Muscle of arm (tissue), 14 donors: ENCODE data around the gene CXorf66. TPM values are rescaled to one million over a fixed set of nuclear protein-coding genes. Genes with fewer than 3 reads are reported as not detected.
"Not testable (repeated sequence)": the region's sequence is repeated elsewhere in the genome, so short reads cannot be mapped to it uniquely, and the experiment has no call there.

Source experiments
- DNase-seq: peaks from one replicate; pipeline ENCODE4 v3.0.0-alpha.2; 2013
- long read RNA-seq, 11 donors: transcript quantifications; one replicate each; lab custom pipeline, GENCODE V29; 2026
- polyA plus RNA-seq, 12 donors: library from polyadenylated mRNA; unstranded; fragments of 120-200 nt; gene quantifications; one replicate each; pipeline ENCODE4 v1.2.1, GENCODE V29; 2013; ENCODE audit not compliant: insufficient read length in 12 of 12

The CXorf66 gene
- not detected for polyA plus RNA-seq
- long read RNA-seq, donor 1: 0 reads
- long read RNA-seq, donor 2: 0 reads
- long read RNA-seq, donor 3: 0 reads
- long read RNA-seq, donor 4: 0 reads
- long read RNA-seq, donor 5: 0 reads
- long read RNA-seq, donor 6: 0 reads
- long read RNA-seq, donor 7: 0 reads
- long read RNA-seq, donor 8: 0 reads
- long read RNA-seq, donor 9: 0 reads
- long read RNA-seq, donor 10: 0 reads
- long read RNA-seq, donor 11: 0 reads

DNA sequence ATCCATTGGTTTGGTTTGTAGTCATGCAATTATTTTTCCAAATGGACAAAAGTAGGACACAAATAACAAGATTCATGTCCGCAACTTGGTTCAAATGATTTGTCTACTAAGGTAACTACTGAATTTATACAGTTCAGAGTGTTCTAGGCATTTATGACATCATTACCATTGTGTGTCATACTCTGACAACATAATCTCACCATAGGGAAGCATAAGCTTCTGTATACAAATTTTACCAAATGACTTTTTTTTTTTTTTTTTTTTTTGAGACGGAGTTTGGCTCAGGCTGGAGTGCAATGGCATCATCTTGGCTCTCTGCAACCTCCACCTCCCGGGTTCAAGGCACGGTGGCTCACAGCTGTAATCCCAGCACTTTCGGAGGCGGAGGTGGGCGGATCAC, at the start of gene CXorf66:
Gene CXorf66 (minus strand): TSS at position 101 of the 400 bp plus-strand sequence. CDS start 25 bp downstream, at position 76.
- DNase-seq: no peak

GRCh38 chrX:139982856-139983255, 17.5 kb upstream of the CXorf66 start:
- no peak for DNase-seq

DNA sequence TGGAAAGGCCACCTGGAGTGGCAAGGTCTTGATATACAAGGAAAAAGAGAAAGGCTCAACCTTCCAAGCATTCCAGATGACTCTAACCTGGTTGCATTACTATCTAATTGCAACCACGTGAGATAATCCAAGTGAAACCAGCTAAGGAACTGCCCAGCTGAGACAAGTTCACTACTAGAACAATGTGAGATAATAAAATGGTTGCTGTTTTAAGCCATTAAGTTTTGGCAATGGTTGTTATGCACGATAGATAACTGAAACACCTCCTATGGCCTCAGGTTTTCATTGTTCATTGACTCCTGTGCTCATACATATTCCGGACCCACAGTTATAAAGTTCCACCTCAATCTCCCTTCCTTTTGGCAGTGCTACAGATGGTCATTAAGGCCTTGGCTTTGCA, 9.2 kb upstream of the CXorf66 start:
- no peak for DNase-seq

GRCh38 chrX:139972629-139973624, 7.6 kb upstream of the CXorf66 start:
- DNase-seq: no peak

DNA sequence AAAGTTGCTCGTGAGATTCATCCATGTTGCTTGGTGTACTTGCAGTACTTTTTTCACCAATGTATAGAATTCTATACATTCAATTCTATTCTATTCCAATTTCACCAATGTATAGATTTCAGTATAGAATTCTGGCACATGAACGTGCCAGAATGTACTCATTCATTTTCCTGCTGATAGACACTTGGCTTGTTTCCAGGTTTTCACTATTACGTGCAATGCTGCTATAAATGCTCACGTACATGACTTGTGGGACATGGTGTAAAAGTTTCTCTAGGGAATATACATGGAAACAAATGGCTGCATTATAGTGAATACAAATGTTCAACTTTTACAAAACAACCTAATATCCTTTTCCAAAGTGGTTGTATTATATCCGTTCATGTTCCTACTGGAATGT, 6.8 kb upstream of the CXorf66 start:
- DNase-seq: no peak

DNA sequence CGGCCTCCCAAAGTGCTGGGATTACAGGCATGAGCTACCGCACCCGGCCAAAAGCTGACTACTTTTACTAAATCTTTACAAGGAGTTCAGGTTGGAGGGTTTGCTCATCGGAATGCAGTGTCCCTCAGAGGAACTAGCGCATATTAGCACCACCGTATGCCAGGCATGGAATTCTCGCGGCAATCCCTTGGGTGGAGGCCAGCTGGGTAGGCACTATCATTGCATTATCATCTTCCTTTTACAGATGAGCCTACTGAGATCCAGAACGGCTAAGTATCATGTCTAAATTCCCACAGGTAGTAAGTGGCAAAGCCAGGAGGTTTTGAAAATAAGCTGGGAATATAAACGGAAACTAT, 6.1 kb upstream of the CXorf66 start:
- no peak for DNase-seq

GRCh38 chrX:139969286-139969685, 4.0 kb upstream of the CXorf66 start:
- DNase-seq: no peak

GRCh38 chrX:139967750-139968149, 2.4 kb upstream of the CXorf66 start:
- DNase-seq: no peak

DNA sequence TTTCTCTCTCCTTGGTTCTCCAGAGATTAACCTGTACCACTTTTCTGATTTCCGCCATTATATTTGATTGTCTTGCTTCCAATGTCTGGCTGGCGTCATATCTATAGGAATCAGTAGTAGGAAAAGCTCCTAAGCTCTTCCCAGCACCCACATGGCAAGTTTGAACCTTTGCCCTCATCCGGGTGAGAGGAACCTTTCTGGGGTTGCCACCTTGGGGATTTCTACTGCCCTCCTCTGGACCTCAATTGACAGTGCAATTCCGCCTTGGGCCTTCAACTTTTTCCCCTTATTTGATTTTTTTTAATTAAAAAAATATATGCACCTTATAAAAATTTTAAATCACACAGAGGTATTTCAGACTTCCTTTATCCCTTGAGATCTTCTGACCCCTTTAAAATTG, 2.0 kb upstream of the CXorf66 start:
- no peak for DNase-seq

DNA sequence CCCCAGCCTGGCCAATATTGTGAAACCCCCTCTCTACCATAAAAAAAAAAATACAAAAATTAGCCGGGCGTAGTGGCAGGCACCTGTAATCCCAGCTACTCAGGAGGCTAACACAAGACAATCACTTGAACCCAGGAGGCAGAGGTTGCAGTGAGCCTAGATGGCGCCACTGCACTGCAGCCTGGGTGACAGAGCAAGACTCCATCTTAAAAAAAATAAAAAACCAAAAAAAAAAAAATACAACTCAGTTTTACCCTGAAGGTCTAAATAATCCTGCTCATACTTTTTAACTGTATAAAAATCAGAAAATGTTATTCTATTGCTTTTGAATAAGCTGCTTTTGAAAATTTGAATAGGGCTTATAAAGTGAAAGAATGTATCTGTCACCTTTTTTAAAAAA, 838 bp upstream of the CXorf66 start:
- not testable (repeated sequence) for DNase-seq

DNA sequence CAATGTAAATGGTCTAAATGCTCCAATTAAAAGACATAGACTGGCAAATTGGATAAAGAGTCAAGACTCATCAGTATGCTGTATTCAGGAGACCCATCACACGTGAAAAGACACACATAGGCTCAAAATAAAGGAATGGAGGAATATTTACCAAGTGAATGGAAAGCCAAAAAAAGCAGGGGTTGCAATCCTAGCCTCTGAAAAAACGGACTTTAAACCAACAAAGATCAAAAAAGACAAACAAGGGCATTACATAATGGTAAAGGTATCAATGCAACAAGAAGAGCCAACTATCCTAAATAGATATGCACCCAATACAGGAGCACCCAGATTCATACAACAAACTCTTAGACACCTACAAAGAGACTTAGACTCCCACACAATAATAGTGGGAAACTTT, 4.2 kb downstream of the CXorf66 start:
- DNase-seq: not testable (repeated sequence)

- DNase-seq: no peak
Observed at GRCh38 chrX:139949703-139950102, 15.6 kb downstream of the CXorf66 start.

DNA sequence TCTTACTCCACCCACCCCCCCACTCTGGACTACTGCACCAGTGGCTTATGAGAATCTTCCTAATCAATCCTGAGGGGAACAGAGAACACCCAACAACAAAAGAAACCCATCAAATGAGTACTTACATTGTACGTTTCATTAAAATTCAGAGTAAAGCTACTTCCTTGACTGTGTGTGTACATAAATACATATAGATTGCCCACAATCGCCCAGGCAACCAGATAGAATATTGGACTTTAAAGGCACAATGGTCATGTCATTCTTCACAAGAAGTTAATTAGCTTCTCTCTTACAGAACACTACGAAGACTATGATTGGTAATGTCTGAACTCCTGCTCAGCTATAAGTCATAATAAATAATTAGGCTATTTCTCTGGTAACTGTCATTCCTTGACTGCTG, 20.2 kb downstream of the CXorf66 start:
- DNase-seq: no peak

- no peak for DNase-seq
Observed at GRCh38 chrX:139936259-139936658, 29.1 kb downstream of the CXorf66 start.

DNA sequence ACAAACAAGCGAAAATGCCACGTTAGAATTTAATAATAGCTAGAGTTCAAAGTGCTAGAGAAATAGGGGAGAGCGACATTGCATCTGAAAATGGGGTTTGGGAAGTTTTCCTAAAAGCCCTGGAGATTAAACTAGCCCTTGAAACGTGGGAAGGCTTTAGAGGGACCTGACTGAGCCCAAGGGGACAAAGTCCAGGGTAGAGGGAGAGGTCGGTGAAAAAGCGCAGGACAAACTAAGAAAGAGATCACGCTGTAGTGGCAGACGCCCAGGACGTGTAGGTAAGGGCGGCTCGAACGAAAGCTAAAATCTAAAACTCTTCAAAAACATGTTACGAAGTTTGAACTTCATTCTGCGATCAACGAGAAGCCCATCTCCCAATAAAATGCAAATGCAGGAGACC, 31.4 kb downstream of the CXorf66 start:
- DNase-seq: no peak

DNA sequence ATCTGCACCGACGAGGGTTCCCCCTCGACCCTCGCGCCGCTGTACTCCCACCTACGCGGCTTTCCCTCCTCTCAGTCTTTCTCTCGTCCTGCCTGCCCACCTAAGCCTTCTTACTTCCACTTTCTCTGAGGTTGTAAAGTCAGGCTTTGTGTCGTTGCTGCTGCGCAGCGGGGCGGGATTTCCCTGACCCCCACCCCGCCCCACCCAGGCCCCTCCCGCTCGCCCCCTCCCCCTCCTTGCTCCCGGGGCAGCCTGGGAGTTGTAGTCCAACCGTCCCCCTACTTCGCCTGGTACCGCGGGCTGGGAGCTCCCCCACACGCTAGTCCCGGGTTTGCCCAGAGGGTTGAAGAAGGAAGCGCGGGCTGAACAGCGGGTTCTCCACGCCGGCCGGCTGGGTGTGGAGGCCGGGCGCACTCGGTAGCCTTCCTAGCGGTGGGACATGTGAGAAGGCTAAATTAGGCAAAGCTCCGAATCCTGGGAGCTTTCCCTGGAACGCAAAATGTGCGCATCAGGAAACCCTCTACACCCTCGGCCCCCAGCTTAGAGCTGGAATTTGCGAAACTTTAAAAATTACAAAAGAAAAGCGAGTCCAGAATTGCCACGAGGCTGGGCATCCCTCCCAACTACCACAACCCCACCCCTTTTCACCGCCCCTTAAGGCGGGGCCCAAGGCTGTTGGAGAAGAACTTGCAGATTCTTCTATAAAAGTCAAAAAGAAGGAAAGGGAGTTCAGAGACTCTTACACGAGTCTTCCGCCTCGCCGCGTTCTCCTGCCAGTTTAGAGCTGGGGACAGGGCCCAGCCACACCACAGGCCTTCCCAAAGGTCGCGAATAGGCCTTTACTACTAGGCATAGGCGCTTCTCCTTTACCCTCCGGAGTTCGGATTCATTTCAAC, 32.2 kb downstream of the CXorf66 start, which contains the start of gene ATP11C:
Gene ATP11C (minus strand): TSS at position 153 of the 896 bp plus-strand sequence. CDS start 1,011 bp downstream, outside the sequence.
- peak; percentile 83 for DNase-seq

DNA sequence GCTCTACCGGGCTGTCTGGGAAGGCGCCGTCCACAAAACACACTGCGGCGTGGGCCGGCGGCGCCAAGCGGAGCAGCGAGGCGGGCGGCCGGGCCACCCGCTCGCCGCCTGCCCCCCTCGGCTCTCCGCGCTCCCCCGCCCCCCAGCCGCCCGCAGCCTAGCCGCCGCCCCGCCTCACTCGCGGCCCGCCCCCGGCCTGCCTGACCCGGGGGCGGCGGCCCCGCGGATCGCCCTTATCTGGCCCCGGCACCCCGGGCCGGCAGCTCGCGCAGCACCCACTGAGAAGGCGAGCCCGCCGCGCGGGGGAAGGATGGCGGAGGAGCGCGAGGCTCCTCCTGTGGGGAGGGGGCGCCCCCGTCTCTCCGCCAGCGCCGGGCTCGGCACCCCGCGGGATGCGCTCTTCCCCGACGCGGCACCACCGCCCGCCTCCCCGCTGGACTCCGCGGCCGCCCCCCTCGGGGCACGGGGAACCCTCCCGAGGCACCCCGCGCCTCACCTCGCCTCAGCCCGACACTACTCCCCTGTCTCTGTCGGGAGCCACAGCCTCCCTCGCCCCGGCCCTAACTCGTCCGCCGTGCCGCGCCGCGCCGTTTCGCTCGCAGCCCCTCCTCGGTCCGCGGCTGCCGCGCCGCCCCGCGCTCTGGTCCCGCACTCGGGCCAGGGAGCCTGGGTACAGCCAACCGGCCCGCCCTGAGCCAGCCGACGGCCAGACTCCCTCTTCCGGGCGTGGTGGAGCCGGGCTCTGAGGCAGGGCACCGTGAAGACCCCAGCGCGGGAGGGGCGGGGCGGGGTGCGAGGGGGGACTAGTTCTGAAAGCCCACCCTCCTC, 33.0 kb downstream of the CXorf66 start:
- no peak for DNase-seq

DNA sequence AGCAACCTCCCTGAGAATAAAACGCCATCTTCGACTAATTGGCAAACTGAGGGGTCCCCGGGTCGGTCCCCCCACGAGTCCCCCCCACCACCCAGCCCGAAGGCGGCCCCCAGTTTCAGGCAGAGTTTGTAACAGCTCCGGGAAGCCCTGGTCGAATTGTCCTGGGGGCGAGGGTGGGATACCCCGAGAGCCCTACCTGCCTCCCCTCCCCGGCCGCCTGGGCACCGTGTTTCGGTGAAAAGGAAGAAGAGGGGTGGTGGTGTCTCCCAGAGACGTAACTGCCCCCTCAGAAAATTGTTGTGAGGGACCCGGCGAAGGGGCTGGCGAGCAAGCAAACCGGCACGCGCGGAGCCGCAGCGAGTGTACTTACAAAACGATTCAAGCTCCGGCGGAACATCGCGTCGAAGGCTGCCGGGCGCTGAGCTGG, 33.7 kb downstream of the CXorf66 start:
- no peak for DNase-seq

DNA sequence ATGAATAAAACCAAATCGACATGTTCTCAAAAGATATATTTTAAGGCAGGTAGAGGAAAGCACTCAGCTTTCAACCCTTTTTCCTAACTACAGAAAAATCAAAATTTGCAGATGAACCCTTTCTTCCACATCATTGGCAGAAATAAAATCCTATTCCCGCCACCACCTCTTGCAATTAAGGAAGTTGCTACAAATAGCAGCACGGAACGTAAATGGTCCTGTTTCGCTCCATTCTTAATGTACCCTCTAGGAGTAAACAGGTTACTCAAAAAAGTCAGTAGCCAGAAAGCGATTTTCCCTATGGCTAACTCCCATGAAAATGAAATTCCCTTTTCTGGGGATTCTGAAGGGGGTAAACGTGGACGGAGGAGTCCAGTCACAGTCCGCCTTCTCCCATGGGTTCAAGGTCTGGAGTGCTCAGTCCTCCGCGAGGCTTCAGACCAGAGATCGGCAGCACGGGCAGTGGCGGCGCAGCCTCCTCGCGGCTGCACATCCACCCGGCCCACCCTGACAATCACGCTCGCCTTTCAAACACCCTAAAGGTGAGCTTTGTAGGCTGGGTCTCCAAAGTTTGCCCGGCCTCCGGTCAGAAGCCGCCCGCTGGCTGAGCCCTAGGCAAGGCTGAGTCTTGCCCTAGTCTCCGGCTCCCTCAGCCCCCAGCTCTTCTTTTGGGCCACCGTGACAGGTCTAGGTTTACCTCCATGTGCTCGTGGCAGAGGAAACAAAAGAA, 34.2 kb downstream of the CXorf66 start:
- no peak for DNase-seq

DNA sequence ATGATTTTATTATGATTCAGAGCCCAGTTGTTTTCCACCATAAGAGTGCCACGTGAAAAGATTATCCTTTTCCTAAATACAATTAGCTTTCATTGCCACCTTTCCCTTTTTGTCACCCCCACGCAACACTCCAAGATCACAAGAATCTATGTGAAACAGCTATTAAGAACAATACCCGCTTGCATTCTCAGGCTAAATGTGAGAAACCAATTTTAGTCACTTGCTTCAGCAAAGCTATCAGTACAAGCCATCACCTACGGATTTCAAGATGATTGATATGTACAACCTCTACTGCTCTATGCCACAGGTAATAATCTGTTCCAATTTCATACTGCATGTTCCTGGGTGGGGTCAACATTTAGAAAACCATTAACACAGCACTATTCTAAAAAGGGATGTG, 34.9 kb downstream of the CXorf66 start:
- DNase-seq: no peak
